H1 (cell line): ENCODE measurements around the gene CDC42SE2.
"Not testable (repeated sequence)": the region's sequence is repeated elsewhere in the genome, so short reads cannot be mapped to it uniquely, and the experiment has no call there.

Source experiments
- POLR2A ChIP-seq, 2 experiments: IDR thresholded peaks; 1 replicate in 1 of 2; 2 replicates in 1 of 2; pipeline ENCODE4 v1.6.1; 2011; ENCODE audit warnings: low read depth in 2 of 2, low read length in 2 of 2, mild to moderate bottlenecking in 2 of 2; ENCODE audit errors: control extremely low read depth in 1 of 2
- SP2 ChIP-seq: IDR thresholded peaks from 2 replicates; pipeline ENCODE4 v1.6.1; 2012; ENCODE audit warnings: mild to moderate bottlenecking, low read length, inconsistent platforms
- TF ChIP-seq, protein P1 (sequence below), 3 experiments: IDR thresholded peaks; 1 replicate in 2 of 3; 2 replicates in 1 of 3; pipeline versions ENCODE4 v1.5.1 to v1.6.1; 2011; ENCODE audit warnings: low read length in 3 of 3, mild to moderate bottlenecking in 3 of 3, inconsistent platforms in 2 of 3, low read depth in 1 of 3, moderate library complexity in 1 of 3; ENCODE audit not compliant: insufficient read depth in 1 of 3; ENCODE audit errors: control extremely low read depth in 1 of 3

DNA sequence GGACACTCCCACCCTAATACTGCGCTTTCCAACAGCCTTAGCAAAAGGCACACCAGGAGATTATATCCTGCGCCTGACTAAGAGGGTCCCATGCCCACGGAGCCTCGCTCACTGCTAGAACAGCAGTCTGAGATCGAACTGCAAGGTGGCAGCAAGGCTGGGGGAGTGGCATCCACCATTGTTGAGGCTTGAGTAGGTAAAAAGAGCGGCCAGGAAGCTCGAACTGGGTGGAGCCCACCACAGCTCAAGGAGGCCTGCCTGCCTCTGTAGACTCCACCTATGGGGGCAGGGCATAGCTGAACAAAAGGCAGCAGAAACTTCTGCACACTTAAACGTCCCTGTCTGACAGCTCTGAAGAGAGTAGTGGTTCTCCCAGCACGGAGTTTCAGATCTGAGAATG lies 80.4 kb downstream of the CDC42SE2 start:
- not testable (repeated sequence) for TF ChIP-seq SP2; POLR2A (IDR thresholded peaks at IDR 0.05; ENCODE audit: control extremely low read depth in 1 of 2, low read depth in 2 of 2, low read length in 2 of 2)
- TF ChIP-seq, protein P1, sequence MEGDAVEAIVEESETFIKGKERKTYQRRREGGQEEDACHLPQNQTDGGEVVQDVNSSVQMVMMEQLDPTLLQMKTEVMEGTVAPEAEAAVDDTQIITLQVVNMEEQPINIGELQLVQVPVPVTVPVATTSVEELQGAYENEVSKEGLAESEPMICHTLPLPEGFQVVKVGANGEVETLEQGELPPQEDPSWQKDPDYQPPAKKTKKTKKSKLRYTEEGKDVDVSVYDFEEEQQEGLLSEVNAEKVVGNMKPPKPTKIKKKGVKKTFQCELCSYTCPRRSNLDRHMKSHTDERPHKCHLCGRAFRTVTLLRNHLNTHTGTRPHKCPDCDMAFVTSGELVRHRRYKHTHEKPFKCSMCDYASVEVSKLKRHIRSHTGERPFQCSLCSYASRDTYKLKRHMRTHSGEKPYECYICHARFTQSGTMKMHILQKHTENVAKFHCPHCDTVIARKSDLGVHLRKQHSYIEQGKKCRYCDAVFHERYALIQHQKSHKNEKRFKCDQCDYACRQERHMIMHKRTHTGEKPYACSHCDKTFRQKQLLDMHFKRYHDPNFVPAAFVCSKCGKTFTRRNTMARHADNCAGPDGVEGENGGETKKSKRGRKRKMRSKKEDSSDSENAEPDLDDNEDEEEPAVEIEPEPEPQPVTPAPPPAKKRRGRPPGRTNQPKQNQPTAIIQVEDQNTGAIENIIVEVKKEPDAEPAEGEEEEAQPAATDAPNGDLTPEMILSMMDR (IDR thresholded peaks at IDR 0.05; ENCODE audit: control extremely low read depth in 1 of 3, insufficient read depth in 1 of 3, low read depth in 1 of 3, low read length in 3 of 3): not testable (repeated sequence)
